Forelimb muscle (tissue), 1 donor: ENCODE results near the gene RAB37. TPM values are rescaled to one million over a fixed set of nuclear protein-coding genes. Genes with fewer than 3 reads are reported as not detected.

Experiments used
- DNase-seq: peaks from one replicate; pipeline ENCODE4 v3.0.0-alpha.2; 2013; ENCODE audit warnings: low read depth
- polyA plus RNA-seq: library from polyadenylated mRNA; unstranded; fragments of 120-200 nt; gene quantifications from one replicate; pipeline ENCODE4 v1.2.1, GENCODE V29; 2013; ENCODE audit not compliant: insufficient read length

RAB37 gene
- polyA plus RNA-seq, 1 donor = 0.90 TPM

- DNase-seq = no peak
Observed at GRCh38 chr17:74777901-74778515, 41.0 kb downstream of the RAB37 start.

GRCh38 chr17:74778960-74779359 lies 41.9 kb downstream of the RAB37 start:
- DNase-seq = no peak

GRCh38 chr17:74779501-74779900 lies 42.4 kb downstream of the RAB37 start:
- no peak for DNase-seq

- no peak for DNase-seq
Observed at GRCh38 chr17:74779948-74780400, 42.9 kb downstream of the RAB37 start.

GRCh38 chr17:74780443-74781238 lies 43.6 kb downstream of the RAB37 start:
- no peak for DNase-seq

- no peak for DNase-seq
Observed at GRCh38 chr17:74782571-74782970, 45.5 kb downstream of the RAB37 start.

- DNase-seq = no peak
Observed at GRCh38 chr17:74784125-74784810, 47.2 kb downstream of the RAB37 start.

- no peak for DNase-seq
Observed at GRCh38 chr17:74785096-74785980, 48.3 kb downstream of the RAB37 start.

- DNase-seq = no peak
Observed at GRCh38 chr17:74785981-74786360, 48.9 kb downstream of the RAB37 start.

- DNase-seq = no peak
Observed at GRCh38 chr17:74786431-74787055, 49.5 kb downstream of the RAB37 start.

- DNase-seq = no peak
Observed at GRCh38 chr17:74790161-74791058, 53.4 kb downstream of the RAB37 start.

- DNase-seq = no peak
Observed at GRCh38 chr17:74792586-74793105, 55.6 kb downstream of the RAB37 start.

GRCh38 chr17:74795327-74796020 lies 58.4 kb downstream of the RAB37 start:
- no peak for DNase-seq

- DNase-seq = no peak
Observed at GRCh38 chr17:74796211-74796610, 59.2 kb downstream of the RAB37 start.

GRCh38 chr17:74796866-74797265 lies 59.8 kb downstream of the RAB37 start:
- no peak for DNase-seq
